Fibroblast of skin of left biceps (primary cell): ENCODE measurements around the gene GAREM2.
"Not testable (repeated sequence)": the region's sequence is repeated elsewhere in the genome, so short reads cannot be mapped to it uniquely, and the experiment has no call there.

Source experiments
- DNase-seq, 2 experiments: peaks; one replicate each; pipeline ENCODE4 v3.0.0-alpha.2; 2013; ENCODE audit warnings: low read depth in 2 of 2

GAREM2 gene

DNA sequence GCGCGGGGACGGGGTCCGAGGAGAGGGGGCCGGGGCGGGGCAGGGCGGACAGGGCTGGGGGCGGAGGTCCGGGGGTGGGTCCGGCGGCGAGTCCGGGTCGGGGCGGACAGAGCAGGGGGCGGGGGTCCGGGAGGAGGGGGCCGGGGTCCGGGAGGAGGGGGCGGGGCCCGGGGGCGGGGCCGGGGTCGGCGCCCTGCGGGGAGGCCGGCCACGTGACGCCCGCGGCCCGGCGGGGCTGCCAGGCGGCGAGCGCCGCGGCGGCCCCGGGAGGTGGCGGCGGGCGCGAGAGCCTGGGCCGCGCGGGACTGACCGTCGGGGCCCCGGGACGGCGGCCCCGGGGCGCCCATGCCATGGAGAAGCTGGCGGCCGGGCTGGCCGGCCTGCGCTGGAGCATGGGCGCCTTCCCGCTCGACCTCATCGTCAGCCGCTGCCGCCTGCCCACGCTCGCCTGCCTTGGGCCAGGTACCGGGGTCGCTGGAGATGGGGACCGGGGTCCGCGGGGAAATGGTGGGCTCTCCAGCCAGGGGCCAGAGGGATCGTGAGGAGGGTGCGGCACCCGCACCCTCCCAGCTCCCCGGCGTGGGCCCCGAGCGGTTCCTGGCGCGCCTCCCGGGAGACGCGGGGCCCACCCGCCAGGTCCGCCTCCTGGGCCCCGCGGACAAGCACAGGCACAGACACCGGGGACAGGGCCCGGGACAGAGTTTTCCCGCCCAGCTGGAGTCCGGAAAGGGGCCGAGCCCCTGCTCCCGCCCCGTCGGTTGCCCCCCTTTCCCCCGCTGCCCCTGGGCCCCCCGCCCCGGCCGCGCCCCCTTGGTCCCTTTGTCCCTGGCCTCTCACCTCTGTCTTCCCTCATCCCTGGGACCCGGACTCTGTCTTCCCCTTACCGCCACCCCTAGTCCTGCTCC is at the start of gene GAREM2:
GAREM2 (plus strand) TSS at position 218 of the 905 bp plus-strand sequence; CDS start at position 351, 133 bp downstream.
- no peak for DNase-seq

DNA sequence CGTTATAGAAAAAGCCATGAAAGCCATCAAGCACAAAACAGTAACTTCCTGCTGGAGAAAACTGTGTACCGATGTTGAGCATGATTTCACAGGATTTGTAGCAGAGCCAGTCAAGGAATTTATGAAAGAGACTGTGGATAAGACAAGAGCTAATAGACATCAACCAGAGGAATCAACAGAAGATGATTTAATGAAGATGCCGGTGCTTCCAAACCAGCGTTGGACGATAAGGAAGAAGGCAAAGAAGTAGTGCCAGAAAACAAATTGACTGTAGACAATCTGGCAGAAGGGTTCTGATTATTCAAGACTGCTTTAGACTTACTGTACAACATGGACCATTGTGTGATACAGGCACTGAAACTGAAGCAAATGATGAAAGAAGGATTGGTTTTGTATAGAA is 49.5 kb upstream of the GAREM2 start:
- DNase-seq: no peak

DNA sequence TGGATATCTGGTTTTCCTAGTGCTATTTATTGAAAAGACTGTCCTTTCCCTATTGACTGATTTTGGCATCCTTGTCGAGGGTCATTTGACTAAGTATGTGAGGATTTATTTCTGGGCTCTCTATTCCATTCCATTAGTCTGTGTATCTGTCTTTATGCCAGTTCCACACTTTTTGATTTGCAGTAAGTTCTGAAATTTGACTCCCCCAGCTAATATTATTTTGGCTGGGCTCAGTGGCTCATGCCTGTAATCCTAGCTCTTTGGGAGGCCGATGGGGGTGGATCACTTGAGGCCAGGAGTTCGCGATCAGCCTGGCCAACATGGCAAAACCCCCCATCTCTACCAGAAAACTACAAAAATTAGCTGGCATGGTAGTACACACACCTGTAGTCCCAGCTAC is 46.8 kb upstream of the GAREM2 start:
- DNase-seq: no peak

DNA sequence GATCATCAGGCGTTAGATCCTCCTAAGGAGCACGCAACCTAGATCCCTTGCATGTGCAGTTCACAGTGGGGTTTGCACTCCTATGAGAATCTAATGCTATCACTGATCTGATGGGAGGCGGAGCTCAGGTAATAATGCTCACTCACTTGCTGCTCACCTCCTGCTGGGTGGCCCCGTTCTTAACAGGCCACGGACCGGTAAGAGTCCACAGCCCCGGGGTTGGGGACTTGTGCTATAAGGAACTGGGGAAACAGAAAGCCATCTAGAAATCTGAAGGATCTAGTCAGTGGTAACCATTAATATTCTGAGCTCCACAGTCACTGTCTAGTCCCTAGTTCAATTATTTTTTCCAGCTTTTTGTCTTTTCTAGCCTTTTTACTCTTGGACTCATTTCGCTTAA is 44.7 kb upstream of the GAREM2 start:
- DNase-seq: no peak

DNA sequence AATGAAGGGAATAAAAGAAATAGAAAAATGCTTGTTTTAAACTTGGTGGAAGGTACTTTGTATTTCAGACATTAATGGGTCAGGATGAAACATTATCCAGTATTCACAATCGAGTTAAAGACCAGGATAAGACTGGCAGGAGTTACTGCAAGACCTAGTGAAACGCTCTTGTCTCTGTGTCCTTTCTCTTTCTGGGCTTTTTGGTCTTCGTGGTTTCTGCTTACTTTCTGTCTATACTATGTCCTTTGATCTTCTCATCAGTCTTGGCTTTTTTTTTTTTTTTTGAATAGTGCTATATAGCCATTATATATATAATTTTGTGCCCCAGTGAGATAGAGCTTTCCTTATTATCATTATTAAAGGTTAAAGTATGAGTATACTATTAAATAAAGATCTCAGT is 42.1 kb upstream of the GAREM2 start:
- no peak for DNase-seq

DNA sequence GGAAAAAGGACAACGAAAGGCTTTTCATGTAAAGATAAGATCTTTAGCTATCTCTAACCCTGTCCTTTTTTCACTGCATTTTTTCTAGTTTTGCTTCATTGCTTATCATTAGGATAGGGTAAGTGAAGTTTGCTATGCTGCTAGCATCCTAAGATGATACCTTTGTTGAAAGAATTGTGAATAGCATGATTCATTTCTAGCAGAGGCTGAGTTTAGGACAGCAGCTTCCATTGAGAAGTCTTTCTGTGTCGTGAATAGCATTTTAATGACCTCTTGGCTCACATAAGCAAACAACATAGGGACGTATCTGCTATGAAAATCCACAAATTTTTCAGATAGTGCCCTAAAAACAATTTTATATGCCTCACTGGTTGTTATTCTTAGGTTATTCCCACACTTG is 36.4 kb upstream of the GAREM2 start:
- DNase-seq: no peak

DNA sequence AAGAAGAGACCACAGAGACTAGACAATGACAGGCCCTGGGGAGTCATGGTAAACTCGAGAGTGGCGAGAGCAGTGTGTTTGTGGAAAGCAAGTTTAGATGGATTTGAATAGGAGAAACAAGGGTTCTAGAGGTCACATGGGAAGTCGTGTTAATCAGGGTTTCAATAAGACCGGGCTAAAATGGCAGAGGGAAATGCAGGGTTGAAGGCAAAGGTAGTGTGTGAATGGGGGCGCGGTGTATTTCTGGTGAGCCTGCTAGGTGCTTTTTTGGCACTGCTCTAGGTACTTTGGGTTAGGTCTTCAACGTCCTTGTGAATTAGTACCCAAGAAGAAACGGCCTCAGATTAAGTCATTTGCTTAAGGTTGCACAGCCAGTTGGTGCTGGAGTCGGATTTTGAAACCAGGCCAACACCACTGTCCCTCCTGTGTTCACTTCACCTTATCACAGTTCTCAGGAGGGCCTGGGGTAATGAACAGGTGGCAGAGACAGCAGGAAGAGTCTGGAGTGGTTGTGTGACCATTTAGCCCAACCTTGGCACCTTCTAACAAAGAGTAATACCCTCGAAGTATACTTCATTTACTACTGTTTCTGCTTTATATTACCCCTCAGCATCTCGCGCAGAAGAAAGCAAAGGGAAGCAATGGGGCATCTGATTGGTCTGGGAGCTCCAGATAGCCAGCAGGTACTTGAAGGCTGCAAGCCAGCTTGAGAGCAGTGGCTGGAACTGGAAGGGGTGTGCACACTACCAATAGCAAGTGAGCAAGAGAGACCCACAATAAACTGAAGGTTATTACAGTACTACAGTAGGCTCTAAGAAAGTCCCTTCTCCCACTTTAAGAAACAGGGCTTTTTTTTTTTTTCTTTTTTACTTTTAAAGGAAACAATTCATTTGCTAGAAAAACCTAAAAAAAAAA is 33.4 kb upstream of the GAREM2 start:
- DNase-seq: no peak

DNA sequence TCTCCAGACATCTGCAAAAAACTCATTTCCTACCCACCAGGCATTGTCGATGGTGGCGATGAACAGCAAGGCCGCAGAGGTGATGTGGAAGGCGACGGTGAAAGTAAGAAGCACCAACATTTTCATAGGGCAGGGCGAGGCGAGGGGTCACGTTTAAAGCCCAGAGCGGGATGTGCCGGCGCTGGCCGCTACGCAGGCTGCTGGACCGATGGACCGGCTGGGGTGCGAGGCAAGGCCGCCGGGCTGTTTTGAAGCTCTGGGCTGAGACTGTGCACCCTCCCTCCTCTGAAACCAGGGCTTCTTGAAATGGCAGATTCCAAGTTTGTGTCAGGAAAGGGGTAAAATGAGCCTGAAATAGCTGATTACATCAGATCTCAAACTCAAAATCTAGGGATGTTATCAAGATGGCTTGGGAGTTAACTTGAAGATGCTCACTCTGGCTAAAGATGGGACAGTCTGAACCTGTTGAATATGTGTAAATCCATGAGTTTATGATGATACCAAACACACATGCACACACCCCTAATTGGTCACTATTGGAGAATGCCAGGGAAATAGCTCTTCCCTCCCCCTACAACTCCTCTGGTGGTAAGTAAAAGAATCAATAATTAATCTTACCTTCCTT is 31.6 kb upstream of the GAREM2 start:
- DNase-seq: no peak

DNA sequence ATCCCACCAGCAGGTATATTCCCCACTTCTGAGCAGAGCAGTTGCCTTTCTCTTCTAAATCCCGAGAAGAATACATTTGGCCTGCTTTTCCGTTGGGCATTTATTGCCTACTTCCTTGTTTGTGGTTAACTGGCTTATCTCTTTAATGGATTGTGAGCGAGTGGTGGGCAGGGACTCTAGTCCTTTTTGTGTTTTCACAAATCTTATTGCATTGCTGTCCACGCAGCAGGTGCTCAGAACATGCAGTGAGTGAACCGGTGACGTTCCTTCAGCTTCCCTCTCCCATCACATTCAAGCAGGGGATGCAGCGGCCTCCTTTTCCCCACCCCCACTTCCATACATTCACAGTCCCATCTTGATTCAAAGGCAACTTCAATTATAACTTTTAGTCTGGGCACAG is 28.9 kb upstream of the GAREM2 start:
- no peak for DNase-seq

DNA sequence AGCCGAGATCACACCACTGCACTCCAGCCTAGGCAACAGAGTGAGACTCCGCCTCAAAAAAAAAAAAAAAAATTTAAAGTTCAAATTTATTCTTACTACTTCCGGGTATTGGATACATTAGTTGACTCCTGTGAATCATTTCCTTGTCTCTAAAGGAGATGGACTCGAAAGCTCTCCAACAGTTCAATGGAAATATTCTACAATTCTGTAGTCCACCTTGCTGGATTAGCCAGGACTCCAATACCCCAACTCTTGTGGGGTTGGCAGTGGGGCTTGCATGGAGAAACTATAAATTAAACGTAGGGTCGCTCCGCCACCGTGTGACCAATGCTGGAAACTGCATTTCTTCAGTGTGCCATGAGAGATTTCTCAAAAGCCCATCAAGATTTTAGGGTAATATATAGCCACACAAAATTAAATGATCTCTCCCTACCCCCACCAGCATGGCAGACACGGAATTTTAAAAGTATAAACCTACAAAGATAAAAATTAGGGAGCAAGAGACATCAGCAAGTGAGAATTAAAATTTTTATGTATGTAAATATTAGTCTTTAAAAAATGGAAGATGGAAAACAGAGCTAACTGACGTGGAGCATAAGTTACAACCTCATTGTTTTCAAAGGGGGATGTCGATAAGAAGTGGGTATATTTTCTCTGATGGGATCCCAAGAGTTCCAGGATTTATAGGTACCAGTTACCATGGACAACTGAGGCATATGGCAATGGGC is 27.8 kb upstream of the GAREM2 start:
- peak; percentile 9 to 12 for DNase-seq

DNA sequence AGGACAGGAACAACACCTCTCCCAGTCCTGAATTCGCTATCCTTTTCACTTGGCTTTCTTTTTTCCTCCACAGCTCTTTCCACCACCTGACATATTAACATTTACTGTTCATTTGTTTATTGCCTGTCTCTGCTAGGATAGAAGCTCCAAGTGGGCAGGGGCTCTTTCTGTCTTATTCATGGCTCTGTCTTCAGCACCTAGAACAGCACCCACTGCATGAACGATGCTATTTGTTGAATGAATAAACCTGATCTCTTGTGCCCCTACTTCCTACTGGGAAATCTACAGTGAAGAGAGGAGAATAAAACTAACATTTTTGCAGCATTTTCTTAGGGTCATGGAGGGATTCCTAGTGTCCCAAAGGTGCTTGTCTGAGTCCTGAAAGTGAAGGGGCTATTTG is 24.4 kb upstream of the GAREM2 start:
- DNase-seq: no peak

DNA sequence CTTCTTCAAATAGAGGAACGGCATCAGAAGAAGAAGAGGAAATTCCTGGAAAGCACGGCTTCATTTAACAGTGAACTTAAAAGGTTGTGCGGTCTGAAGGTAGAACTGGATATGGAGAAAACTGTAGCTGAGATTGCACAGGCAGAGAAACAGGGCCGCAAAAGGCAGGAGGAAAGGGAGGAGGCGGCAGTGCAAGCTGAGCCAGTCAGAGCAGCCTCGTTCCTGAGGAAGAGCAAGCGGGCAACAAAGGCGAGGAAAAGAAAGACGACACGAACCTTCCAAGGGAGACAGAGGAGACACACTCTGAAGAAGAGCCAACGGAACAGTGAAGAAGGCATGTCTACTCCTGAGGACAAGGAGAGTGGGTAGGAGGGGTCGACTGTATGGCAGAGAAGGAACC is 22.6 kb upstream of the GAREM2 start:
- DNase-seq: no peak

DNA sequence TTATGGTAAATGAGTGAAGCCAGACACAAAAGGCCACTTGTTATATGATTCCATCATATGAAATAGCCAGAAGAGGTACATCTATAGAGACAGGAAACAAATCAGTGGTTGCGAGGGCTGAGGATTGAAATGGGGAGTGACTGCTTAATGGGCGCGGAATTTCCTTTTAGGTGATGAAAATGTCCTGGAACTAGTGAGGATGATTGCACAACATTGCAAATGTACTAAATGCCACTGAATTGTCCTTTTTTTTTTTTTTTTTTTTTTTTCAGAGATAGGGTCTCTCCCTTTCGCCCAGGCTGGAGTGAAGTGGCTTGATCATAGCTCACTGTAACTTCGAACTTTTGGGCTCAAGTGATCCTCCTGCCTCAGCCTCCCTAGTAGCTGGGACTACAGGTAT is 15.3 kb upstream of the GAREM2 start:
- DNase-seq: no peak

DNA sequence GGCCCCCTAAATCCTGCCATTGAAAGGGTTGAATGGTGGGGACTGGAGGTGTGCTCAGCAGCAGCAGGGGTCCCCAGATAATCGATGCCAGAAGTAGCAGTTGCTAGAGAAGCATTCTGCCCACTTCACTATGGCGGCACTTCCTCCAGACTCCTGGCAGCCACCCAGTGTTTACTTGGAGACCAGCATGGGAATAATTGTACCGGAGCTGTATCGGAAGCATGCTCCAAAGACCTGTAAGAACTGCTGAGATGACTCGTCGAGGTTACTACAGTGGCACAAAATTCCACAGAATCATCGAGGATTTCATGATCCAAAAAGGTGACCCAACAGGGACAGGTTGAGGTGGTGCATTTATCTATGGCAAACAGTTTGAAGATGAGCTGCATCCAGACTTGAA is 11.0 kb upstream of the GAREM2 start:
- no peak for DNase-seq

DNA sequence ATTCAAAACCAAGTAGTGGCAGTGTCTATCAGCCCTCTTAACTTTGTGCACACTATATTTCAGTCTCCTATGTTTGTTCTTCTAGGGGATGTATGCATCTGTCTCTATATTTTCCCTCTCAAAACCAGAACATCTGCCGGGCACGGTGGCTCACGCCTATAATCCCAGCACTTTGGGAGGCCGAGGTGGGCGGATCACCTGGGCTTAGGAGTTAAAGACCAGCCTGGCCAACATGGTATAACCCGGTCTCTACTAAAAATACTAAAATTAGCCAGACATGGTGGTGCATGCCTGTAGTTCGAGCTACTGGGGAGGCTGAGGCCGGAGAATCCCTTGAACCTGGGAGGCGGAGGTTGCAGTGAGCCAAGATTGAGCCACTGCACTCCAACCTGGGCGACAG is 9.9 kb upstream of the GAREM2 start:
- DNase-seq: no peak

DNA sequence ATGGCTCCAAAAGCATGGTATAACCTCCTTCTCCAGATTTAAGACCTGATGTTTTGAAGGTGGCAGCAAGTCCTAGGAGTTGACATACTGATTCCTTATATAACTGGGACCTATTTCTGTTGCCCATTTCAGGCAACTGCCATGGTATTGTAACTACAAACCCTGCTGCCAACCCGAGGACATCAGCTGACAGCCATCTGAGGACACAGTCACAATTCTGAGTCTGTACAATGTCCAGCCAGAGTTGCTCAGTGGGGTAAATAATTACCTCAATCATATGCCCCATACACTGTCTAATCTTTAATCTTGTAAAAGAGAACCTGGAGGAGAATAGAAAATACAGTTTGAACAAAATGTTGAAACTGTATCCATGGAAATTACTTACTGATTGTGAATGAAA is 8.7 kb upstream of the GAREM2 start:
- no peak for DNase-seq

DNA sequence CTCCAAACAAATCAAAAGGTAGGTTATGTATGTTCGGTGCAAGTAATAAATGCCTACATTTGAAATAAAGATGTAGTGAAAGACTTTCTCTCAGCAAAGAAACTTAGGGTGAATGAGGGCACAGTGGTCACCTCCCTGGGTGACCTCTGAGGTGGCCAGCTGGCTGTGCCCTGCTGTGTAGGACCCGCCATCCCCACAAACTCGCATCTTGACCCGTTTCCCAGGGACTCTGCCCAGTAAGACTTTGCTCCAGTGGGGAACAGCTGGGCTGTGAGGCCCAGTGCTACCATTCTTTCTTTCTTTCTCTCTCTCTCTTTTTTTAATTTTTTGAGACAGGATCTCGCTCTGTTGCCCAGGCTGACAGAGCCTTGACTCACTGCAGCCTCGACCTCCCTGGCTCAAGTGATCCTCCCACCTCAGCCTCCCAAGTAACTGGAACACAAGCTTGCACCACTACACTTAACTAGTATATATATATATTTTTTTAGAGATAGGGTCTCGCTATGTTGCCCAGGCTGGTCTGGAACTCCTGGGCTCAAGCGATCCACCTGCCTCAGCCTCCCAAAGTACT is 8.2 kb upstream of the GAREM2 start:
- DNase-seq: no peak

DNA sequence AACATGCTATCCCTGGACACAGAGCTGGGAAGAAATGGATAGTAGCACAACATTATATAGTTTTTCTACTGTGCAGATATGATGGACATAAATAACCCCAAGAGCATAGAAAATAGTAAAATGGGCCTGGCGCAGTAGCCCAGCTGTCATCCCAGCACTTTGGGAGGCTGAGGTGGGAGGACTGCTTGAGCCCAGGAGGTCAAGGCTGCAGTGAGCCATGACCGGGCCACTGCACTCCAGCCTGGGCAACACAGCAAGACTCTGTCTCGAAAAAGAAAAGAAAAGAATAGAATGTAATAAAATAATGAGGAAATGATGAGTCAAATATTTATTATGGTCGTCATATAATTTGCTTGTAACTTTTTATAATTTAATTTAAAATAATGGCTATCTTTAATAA is 7.5 kb upstream of the GAREM2 start:
- DNase-seq: no peak

DNA sequence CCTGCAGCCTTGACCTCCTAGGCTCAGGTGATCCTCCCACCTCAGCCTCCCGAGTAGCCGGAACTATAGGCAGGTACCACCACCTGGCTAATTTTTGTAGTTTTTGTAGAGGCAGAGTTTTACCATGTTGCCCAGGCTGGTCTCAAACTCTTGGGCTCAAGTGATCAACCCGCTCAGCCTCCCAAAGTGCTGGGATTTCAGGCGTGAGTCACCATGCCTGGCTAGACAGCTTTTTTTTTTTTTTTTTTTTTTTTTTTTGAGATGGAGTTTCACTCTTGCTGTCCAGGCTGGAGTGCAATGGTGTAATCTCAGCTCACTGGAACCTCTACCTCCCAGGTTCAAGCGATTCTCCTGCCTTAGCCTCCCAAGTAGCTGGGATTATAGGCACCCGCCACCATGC is 6.3 kb upstream of the GAREM2 start:
- DNase-seq: not testable (repeated sequence)

DNA sequence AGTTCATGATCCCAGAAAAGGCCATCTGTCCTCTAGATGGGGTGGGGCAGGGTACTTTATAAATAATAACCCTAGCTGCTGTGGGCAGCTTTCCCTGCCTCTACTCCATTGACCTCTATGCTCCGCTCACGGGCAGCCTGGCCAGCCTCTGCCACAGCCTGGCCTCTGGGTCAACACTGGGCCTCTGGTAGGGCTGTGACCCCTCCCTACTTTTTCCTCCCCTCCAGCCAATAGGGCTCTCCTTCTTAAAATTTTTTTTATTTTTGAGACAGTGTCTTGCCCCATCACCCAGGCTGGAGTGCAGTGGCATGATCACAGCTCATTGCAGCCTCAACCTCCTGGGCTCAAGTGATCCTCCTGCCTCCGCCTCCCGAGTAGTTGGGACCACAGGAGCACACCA is 4.1 kb upstream of the GAREM2 start:
- no peak for DNase-seq

DNA sequence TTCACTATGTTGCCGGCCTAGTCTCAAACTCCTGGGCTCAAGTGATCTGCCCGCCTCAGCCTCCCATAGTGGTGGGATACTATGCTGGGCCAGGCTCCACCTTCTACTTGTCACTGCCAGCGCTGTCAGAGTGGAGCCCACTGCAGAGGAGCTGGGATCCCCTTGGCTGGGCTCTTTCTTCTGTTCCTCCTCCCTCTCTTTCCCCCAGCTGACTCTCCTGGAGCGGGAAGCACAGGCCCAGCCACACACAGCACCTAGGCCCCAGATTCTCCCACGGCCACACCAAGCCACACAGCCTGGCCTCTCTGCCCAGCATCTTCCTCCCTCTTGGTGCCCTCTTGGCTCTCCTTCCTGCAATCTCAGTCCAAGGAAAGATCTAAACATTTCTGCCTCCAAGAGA is 3.7 kb upstream of the GAREM2 start:
- DNase-seq: no peak
